Spleen (tissue), 11 donors: ENCODE data around the gene SMAD6. TPM values are rescaled to one million over a fixed set of nuclear protein-coding genes. Genes with fewer than 3 reads are reported as not detected.
"Not testable (repeated sequence)": the region's sequence is repeated elsewhere in the genome, so short reads cannot be mapped to it uniquely, and the experiment has no call there.

Experiments
- DNase-seq: peaks from one replicate; pipeline ENCODE4 v3.0.0-alpha.2; 2020
- H3K27ac ChIP-seq, 8 donors: fragments of 200-600 bp; sonication (generic) in 7 of 8; 1 replicate in 4 of 8; 2 replicates in 4 of 8; pipeline versions ENCODE4 v1.5.0 to v1.8.0; 2016 to 2021; ENCODE audit warnings: inconsistent platforms in 4 of 8, mild to moderate bottlenecking in 4 of 8, moderate library complexity in 1 of 8
- H3K27me3 ChIP-seq, 7 donors: fragments of 200-600 bp; sonication (generic) in 6 of 7; replicated peaks in 1 of 7; 1 replicate in 4 of 7; 2 replicates in 3 of 7; pipeline versions ENCODE4 v1.5.0 to v1.8.0; 2016 to 2021; ENCODE audit warnings: inconsistent platforms in 3 of 7, mild to moderate bottlenecking in 1 of 7
- H3K36me3 ChIP-seq, 6 donors: fragments of 200-600 bp; sonication (generic) in 5 of 6; 1 replicate in 4 of 6; 2 replicates in 2 of 6; pipeline versions ENCODE4 v1.5.0 to v1.8.0; 2016 to 2021; ENCODE audit warnings: inconsistent platforms in 2 of 6
- H3K4me1 ChIP-seq, 6 donors: fragments of 200-600 bp; sonication (generic) in 5 of 6; 1 replicate in 3 of 6; 2 replicates in 3 of 6; pipeline versions ENCODE4 v1.5.0 to v1.8.0; 2016 to 2021; ENCODE audit warnings: inconsistent platforms in 3 of 6
- H3K4me3 ChIP-seq, 8 donors: fragments of 200-600 bp; sonication (generic) in 7 of 8; 1 replicate in 4 of 8; 2 replicates in 4 of 8; pipeline versions ENCODE4 v1.5.0 to v1.8.0; 2016 to 2021; ENCODE audit warnings: inconsistent platforms in 4 of 8, mild to moderate bottlenecking in 4 of 8, moderate library complexity in 2 of 8
- H3K9me3 ChIP-seq, 8 donors: fragments of 200-600 bp; sonication (generic) in 7 of 8; 1 replicate in 4 of 8; 2 replicates in 4 of 8; pipeline versions ENCODE4 v1.5.0 to v1.8.0; 2016 to 2021; ENCODE audit warnings: inconsistent platforms in 4 of 8
- POLR2A ChIP-seq, 3 donors: fragments of 450-650 bp; IDR thresholded peaks; one replicate each; pipeline ENCODE4 v1.5.1; 2017; ENCODE audit warnings: antibody characterized with exemption in 3 of 3, mild to moderate bottlenecking in 1 of 3
- POLR2AphosphoS5 ChIP-seq, 3 donors: sonication (generic); formaldehyde crosslinking; IDR thresholded peaks; one replicate each; pipeline ENCODE4 v1.5.1; 2017; ENCODE audit warnings: antibody characterized with exemption in 3 of 3
- WGBS, 5 donors: extraction: QIAGEN DNeasy Blood & Tissue Kit in 3 of 5; methylation state at CpG; one replicate each; pipeline versions ENCODE4 v1.1.5 to v1.1.7; 2013 to 2018; 5-methylcytosine and 5-hydroxymethylcytosine counted together
- intact Hi-C: fragments of 100-400 bp; cut with DNase I; formaldehyde crosslinking; loops from one replicate; pipeline ENCODE4 v1.15.0; 2023; ENCODE audit warnings: low total_unique reads
- polyA plus RNA-seq, 3 donors: library from polyadenylated mRNA; stranded (reverse); fragments of 200-250 nt; gene quantifications; one replicate each; pipeline ENCODE4 v1.2.1, GENCODE V29; 2013
- total RNA-seq, 7 donors: library from RNA; depleted of rRNA in 3 of 7; stranded (reverse); fragments of >200 nt in 3 of 7; fragmentation: NEBNext Ultra II Directional in 4 of 7; extraction: Animal tissue kit (Norgen Biotek cat#: 25700) in 4 of 7; gene quantifications; one replicate each; pipeline versions ENCODE4 v1.1.0 to v1.2.1, GENCODE V29; 2016 to 2021
- TF ChIP-seq, protein P1 (sequence below), 11 experiments: fragments of 200-600 bp in 7 of 11; fragments of 450-650 bp in 4 of 11; sonication (generic) in 4 of 11; IDR thresholded peaks in 8 of 11; conservative IDR thresholded peaks in 3 of 11; 1 replicate in 7 of 11; 2 replicates in 4 of 11; pipeline versions ENCODE4 v1.4.0 to v1.8.0; 2016 to 2021; ENCODE audit warnings: antibody characterized with exemption in 11 of 11, inconsistent platforms in 4 of 11, mild to moderate bottlenecking in 1 of 11
- donor health status: healthy with polysubstance abuse.
- donor health status: DM: no; HTN: no; CAD: no; lungs with moderate emphysema.
- donor health status: DM: no; HTN: no; CAD: no.
- donor health status: Bipolar disorder and iron deficiency.
- donor health status: healthy.
- donor health status: DM: no; HTN: no; CAD: no.
- donor health status: DM: yes; HTN: yes; CAD: no.

Gene SMAD6
- total and polyA plus RNA-seq, 10 donors: 0.72 to 14.0 (median 4.8) TPM

DNA sequence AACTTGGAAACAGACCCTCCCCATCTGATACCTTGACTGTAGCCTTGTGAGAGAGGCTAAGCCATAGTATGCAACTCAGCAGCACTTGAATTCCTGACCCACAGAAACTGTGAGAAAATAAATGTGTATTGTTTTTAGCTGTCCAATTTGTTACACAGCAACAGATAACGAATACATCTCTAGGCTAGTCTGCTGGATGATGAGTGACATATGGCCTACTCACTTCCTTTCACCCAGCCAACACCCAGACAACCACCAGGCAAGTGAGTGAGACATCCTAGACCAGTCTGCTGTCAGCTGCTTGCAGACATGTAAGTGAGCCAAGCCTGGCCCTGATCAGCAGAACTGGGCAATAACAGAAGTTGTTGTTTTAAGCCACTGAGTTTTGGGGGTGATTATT is 19.2 kb upstream of the SMAD6 start:
- H3K4me3 ChIP-seq: no peak overlapping the region
- peaks cover 0 to 6% (median 0%) of the 10 kb centered on the region in 6 donors for H3K4me1 ChIP-seq
- no peak overlapping the region for H3K27ac ChIP-seq
- no peak for DNase-seq
- WGBS, 5 donors: 74 to 100% (median 92%) methylated on average over 1 of the region's 1 CpG
- TF ChIP-seq POLR2AphosphoS5 (IDR thresholded peaks at IDR 0.05): no peak
- TF ChIP-seq POLR2A (IDR thresholded peaks at IDR 0.05): no peak
- TF ChIP-seq, protein P1, sequence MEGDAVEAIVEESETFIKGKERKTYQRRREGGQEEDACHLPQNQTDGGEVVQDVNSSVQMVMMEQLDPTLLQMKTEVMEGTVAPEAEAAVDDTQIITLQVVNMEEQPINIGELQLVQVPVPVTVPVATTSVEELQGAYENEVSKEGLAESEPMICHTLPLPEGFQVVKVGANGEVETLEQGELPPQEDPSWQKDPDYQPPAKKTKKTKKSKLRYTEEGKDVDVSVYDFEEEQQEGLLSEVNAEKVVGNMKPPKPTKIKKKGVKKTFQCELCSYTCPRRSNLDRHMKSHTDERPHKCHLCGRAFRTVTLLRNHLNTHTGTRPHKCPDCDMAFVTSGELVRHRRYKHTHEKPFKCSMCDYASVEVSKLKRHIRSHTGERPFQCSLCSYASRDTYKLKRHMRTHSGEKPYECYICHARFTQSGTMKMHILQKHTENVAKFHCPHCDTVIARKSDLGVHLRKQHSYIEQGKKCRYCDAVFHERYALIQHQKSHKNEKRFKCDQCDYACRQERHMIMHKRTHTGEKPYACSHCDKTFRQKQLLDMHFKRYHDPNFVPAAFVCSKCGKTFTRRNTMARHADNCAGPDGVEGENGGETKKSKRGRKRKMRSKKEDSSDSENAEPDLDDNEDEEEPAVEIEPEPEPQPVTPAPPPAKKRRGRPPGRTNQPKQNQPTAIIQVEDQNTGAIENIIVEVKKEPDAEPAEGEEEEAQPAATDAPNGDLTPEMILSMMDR (IDR thresholded peaks at IDR 0.05 in 8 of 11, conservative IDR thresholded peaks at IDR 0.05 in 3 of 11): no peak
- H3K27me3 ChIP-seq: no peaks in the 10 kb centered on the region
- intact Hi-C loops: no loop called here
- H3K36me3 ChIP-seq: no peaks in the 10 kb centered on the region
- peaks cover 0 to 21% (median 10%) of the 10 kb centered on the region in 8 donors for H3K9me3 ChIP-seq

DNA sequence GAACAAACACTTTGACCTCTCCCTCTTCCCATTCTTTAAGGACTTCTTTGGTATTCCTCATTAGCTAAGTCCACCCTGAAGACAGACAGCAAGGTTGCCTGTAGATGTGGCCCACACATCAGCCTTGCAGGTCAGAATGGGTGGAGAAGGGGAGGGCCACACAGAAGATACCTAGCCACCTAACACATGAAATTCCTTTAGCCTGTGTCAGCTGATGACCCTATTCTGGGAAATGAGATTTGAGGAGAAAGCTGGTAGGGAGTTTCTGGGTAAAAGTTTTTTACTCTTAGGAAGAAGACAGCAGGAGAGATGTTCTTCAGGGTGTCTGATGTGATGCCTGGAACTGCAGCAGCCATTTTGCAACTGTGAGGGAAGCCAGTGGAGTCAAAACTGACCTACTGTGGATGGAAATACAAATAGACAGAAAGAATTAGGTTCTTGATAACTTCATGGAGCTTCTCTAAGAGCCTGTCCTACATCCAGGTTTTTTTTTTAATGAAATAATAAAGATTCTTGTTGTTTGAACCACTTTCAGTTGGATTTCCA is 17.8 kb upstream of the SMAD6 start:
- intact Hi-C loops: no loop called here
- no peak overlapping the region for H3K4me3 ChIP-seq
- H3K9me3 ChIP-seq: peaks cover 0 to 21% (median 10%) of the 10 kb centered on the region in 8 donors
- H3K27me3 ChIP-seq: no peaks in the 10 kb centered on the region
- no peaks in the 10 kb centered on the region for H3K36me3 ChIP-seq
- no peaks in the 10 kb centered on the region for H3K4me1 ChIP-seq
- H3K27ac ChIP-seq: no peak overlapping the region
- no peak for DNase-seq
- TF ChIP-seq POLR2A (IDR thresholded peaks at IDR 0.05) (no peak), POLR2AphosphoS5 (IDR thresholded peaks at IDR 0.05) (no peak)
- TF ChIP-seq, protein P1 (IDR thresholded peaks at IDR 0.05 in 8 of 11, conservative IDR thresholded peaks at IDR 0.05 in 3 of 11): no peak

DNA sequence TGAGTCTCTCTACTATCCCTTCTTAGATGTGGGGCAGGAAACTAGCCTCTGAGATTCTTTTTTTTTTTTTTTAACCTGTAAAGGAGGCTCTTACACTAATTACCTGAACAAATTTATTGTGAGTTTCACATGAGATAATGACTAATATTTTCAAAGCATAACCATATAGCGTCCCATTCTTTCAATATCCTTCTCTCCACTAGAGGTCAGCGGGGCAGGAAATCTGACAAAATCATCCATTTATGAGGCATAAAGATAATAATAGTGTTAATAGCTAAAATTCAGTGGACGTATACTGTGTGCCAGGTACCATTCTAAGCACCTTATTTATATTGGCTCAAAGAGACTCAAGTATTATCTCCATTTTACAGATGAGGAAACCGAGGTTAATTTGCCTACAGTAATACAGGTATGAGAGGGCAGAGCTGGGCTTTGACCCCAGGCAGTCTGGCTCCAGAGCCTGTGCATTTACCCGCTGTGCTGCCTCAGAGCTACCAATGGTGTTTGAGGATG is 16.3 kb upstream of the SMAD6 start:
- Histone ChIP-seq H3K27ac (no peak overlapping the region), H3K36me3 (no peaks in the 10 kb centered on the region), H3K27me3 (no peaks in the 10 kb centered on the region), H3K9me3 (peaks cover 0 to 21% (median 10%) of the 10 kb centered on the region in 8 donors), H3K4me1 (no peaks in the 10 kb centered on the region), H3K4me3 (no peak overlapping the region)
- TF ChIP-seq, protein P1 (IDR thresholded peaks at IDR 0.05 in 8 of 11, conservative IDR thresholded peaks at IDR 0.05 in 3 of 11): peak in 3 of 11 experiments; percentile 9 to 35 (median 13)
- no peak for TF ChIP-seq POLR2A (IDR thresholded peaks at IDR 0.05)
- no peak for TF ChIP-seq POLR2AphosphoS5 (IDR thresholded peaks at IDR 0.05)
- WGBS, 5 donors: 75 to 89% (median 81%) methylated on average over 5 of the region's 5 CpGs
- intact Hi-C loops: no loop called here
- DNase-seq: no peak

DNA sequence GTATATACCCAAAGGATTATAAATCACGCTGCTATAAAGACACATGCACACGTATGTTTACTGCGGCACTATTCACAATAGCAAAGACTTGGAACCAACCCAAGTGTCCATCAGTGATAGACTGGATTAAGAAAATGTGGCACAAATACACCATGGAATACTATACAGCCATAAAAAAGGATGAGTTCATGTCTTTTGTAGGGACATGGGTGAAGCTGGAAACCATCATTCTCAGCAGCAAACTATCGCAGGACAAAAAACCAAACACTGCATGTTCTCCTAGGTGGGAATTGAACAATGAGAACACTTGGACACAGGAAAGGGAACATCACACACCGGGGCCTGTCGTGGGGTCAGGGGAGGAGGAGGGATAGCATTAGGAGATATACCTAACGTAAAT is 11.1 kb upstream of the SMAD6 start:
- H3K36me3 ChIP-seq, H3K27me3 ChIP-seq, H3K4me3 ChIP-seq, DNase-seq, H3K9me3 ChIP-seq, intact Hi-C loops, H3K27ac ChIP-seq: not testable (repeated sequence)
- WGBS, 5 donors: 70 to 86% (median 78%) methylated on average over 4 to 7 of the region's 7 CpGs
- peaks cover 0 to 22% (median 9%) of the 10 kb centered on the region in 6 donors for H3K4me1 ChIP-seq
